ENCODE results near the gene RPS6KA2.

RPS6KA2 gene

DNA sequence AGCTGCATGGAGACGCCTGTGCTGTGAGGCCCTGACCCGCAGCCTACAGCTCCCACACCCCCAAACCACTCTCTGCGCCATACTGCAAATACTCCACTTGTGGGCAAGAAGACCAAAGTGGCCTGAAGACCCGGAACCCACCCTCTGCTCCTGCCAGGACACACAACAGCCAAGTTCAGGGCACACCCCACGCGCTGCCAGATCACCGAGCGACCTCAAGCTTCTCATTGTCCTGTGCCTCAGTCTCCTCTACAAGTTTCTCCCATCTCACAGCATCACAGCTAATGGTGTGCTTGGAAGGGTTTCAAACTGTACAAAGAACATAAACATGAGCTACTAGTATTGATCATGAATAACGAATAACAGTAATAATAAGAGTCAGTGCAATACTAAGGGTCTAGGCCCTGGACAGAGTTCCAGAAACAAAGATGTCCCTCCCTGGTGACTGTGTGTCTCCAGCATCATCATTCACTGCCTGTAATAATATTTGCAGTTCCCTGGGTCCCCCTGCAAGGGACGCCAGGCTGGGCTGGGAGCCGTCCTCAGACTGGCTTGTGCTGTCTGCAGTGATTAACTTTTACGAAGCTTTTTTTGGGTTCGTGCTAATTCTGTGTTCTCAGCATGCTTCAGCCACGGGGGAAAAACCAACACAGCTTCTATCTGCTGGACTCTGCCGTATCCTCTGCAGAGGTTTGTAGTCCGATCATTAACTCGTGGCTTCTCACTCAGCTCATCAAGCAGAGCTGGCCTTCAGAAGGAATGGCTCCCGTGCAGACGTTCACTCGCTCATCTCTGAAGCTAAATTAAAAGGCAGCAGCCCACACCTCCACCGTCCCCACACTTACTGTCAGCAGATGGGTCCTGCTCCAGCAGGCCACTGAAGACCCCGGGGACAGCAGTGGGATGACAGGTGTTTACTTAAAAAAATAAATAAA lies 162.7 kb downstream of the RPS6KA2 start:
- H3K36me3 Mint-ChIP-seq (ENCODE audit: low read depth), result peaks cover 1% of the 10 kb centered on the region
- peaks cover 14% of the 10 kb centered on the region for H3K27me3 Mint-ChIP-seq (ENCODE audit: low read depth)
- no peak overlapping the region for H3K27ac Mint-ChIP-seq
- TF ChIP-seq, protein P1, sequence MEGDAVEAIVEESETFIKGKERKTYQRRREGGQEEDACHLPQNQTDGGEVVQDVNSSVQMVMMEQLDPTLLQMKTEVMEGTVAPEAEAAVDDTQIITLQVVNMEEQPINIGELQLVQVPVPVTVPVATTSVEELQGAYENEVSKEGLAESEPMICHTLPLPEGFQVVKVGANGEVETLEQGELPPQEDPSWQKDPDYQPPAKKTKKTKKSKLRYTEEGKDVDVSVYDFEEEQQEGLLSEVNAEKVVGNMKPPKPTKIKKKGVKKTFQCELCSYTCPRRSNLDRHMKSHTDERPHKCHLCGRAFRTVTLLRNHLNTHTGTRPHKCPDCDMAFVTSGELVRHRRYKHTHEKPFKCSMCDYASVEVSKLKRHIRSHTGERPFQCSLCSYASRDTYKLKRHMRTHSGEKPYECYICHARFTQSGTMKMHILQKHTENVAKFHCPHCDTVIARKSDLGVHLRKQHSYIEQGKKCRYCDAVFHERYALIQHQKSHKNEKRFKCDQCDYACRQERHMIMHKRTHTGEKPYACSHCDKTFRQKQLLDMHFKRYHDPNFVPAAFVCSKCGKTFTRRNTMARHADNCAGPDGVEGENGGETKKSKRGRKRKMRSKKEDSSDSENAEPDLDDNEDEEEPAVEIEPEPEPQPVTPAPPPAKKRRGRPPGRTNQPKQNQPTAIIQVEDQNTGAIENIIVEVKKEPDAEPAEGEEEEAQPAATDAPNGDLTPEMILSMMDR (IDR thresholded peaks at IDR 0.05; ENCODE audit: unreplicated experiment in 3 of 3), result no peak
- H3K4me3 Mint-ChIP-seq, result no peak overlapping the region
- no peaks in the 10 kb centered on the region for H3K4me1 Mint-ChIP-seq
- no peaks in the 10 kb centered on the region for H3K9me3 Mint-ChIP-seq

DNA sequence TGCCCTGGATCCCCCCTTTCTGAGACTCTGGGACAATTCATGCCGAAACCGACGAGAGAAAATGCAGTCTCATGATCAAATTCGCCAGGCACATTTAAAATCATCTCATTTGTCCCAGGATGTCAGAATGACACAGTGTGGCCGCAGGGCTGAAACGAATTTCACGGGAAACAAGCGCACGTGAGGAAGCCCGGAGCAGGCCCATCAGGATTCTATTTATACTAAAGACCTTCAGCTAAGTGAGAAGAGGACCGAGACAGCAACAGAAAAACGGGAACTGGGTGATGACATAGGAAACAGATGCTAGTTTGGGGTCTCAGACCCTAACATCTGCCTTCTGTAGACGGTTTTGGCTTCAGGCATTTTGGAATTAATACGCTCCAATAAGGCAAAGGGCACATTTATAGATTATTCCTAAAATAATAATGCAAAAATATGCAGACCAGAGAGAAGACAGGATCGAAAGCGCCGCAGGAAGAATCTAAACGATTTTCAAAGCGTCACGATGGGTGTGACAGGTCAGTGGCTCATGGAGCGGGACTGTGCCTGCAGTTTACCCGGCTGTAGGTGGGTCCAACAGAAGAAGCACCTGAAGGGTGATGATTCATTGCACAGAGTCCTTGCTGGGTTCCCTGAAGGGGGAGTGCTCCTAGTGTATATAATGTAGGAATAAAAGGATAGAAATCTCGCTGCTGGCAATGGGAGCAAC lies 163.5 kb downstream of the RPS6KA2 start:
- H3K27me3 Mint-ChIP-seq (ENCODE audit: low read depth), result peaks cover 11% of the 10 kb centered on the region
- peaks cover 8% of the 10 kb centered on the region for H3K36me3 Mint-ChIP-seq (ENCODE audit: low read depth)
- no peaks in the 10 kb centered on the region for H3K4me1 Mint-ChIP-seq

DNA sequence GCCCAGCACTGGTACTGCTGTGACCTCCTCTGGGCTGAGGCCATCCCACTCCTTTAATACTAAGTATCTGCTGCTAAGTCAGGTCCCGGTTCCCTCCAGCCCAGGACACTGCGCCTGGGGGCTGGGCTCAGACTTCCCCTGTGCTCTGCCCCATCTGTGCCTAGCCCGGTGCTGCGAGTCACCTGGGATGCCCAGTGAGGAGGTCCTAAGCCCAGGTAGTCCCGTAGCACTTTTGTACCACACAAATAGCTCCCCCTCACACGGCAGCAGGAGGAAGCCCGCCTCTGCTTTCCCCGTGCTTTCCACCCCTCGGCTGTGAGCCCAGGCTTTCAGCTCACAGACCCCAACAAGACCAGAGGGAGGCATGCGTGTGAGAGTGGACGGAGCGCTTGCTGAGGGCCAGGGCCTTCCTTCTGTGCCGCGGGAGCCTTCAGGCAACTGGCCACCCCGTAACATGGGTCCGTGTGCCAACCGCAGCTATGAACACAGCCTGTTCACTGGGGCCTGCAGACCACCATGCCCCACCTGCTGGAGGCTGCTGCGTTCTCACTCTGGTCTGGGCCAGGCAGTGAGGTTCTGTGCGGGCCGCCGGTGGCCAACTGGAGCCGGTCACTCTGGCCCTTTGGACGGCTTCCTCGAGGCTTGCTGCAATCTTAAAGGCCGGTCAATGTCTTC lies 164.5 kb downstream of the RPS6KA2 start:
- Mint-ChIP-seq H3K4me3 (no peak overlapping the region), H3K9me3 (peaks cover 1% of the 10 kb centered on the region), H3K4me1 (no peaks in the 10 kb centered on the region), H3K36me3 (ENCODE audit: low read depth) (peaks cover 15% of the 10 kb centered on the region), H3K27me3 (ENCODE audit: low read depth) (peaks cover 11% of the 10 kb centered on the region), H3K27ac (no peak overlapping the region)
- TF ChIP-seq, protein P1 (IDR thresholded peaks at IDR 0.05; ENCODE audit: unreplicated experiment in 3 of 3), result no peak

More for the DNA sequence above, 163.5 kb downstream of the RPS6KA2 start:
- Mint-ChIP-seq H3K9me3 (no peaks in the 10 kb centered on the region), H3K4me3 (no peak overlapping the region), H3K27ac (no peak overlapping the region)
- TF ChIP-seq, protein P1 (IDR thresholded peaks at IDR 0.05; ENCODE audit: unreplicated experiment in 3 of 3), result no peak

GRCh38 chr6:166461821-166462460 lies 165.1 kb downstream of the RPS6KA2 start:
- H3K9me3 Mint-ChIP-seq, result peaks cover 2% of the 10 kb centered on the region
- H3K27me3 Mint-ChIP-seq (ENCODE audit: low read depth), result peaks cover 11% of the 10 kb centered on the region
- H3K36me3 Mint-ChIP-seq (ENCODE audit: low read depth), result peaks cover 19% of the 10 kb centered on the region
- no peak overlapping the region for H3K4me3 Mint-ChIP-seq
- H3K27ac Mint-ChIP-seq, result no peak overlapping the region
- TF ChIP-seq, protein P1 (IDR thresholded peaks at IDR 0.05; ENCODE audit: unreplicated experiment in 3 of 3), result no peak
- H3K4me1 Mint-ChIP-seq, result no peaks in the 10 kb centered on the region

DNA sequence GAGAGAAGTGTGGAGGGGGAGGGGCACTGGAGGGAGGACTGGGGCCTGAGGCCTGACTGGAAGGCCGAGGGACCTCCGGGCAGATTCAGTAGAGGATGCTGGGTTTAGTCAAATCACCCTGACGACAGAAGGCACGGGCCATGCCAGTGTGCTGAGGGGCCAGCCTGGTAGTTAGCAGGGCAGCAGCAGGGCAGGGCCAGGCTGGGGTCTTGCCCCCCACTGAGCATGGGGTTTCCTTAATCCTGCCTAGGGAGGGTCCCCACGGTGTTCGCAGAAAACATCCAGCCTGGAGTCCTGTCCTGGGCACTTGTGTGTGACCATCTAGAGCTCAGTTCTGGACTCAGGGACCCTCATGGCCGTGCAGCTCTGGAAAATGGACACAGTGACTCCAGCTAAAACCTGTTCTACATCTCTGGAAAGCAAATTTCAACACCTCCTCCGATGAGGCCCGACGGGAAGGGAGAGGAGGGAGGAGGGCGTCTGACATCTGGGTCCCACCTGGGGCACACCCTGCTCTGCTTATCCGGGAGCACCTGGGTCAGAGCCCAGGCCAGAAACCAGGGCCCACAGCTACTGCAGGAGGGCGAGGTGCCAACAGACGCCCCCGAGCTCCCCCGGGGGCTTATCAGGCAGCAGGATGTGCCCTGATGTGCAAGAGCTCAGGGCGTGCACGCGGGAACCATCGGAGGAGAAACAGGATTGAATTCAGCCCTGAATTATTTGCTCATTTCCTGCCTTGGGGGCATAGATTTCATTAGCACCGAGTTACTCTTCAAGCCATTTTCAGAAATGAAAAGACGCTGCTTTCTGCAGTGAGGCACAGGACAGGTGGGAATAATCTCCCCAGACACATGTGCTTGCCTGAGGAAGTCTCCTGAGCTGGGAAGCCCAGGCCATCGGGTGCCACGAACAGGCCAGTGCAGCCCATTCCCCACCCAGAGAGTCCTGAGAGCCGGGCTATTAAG lies 166.3 kb downstream of the RPS6KA2 start:
- Mint-ChIP-seq H3K4me3 (no peak overlapping the region), H3K36me3 (ENCODE audit: low read depth) (peaks cover 30% of the 10 kb centered on the region), H3K27me3 (ENCODE audit: low read depth) (peaks cover 7% of the 10 kb centered on the region), H3K9me3 (peaks cover 2% of the 10 kb centered on the region), H3K4me1 (peaks cover 10% of the 10 kb centered on the region), H3K27ac (no peak overlapping the region)
- TF ChIP-seq, protein P1 (IDR thresholded peaks at IDR 0.05; ENCODE audit: unreplicated experiment in 3 of 3), result no peak
